PC-3 (cell line): Measurements from ENCODE around the gene CCDC30. TPM values are rescaled to one million over a fixed set of nuclear protein-coding genes. Genes with fewer than 3 reads are reported as not detected.

Experiments used
- ATAC-seq: fragments of 200-7000 bp; cut with Tn5 transposase; 2 replicates; pipeline ENCODE4 v1.9.1; 2020; ENCODE audit warnings: mild to moderate bottlenecking, moderate library complexity
- BruUV-seq: library from RNA; stranded (reverse); fragments of 400-500 nt; replicated peaks from 2 replicates; lab custom pipeline; 2021; lab: Mats Ljungman, UMichigan
- CTCF ChIA-PET: fragments of 300-600 bp; sonication (Branson Sonifier 250); formaldehyde crosslinking; loops from one replicate; lab custom pipeline; 2022; ENCODE audit warnings: antibody characterized with exemption; lab: Charles Lee
- POLR2A ChIA-PET: fragments of 300-600 bp; sonication (Branson Sonifier 250); formaldehyde crosslinking; loops from one replicate; lab custom pipeline; 2022; ENCODE audit warnings: antibody characterized with exemption; ENCODE audit not compliant: unreplicated experiment; lab: Charles Lee
- DNase-seq: peaks from one replicate; pipeline ENCODE4 v3.0.0-alpha.2; 2015
- H2AFZ ChIP-seq: fragments of 300-600 bp; sonication (generic); 2 replicates; pipeline ENCODE4 v1.6.0; 2016; ENCODE audit warnings: antibody characterized with exemption, low read length
- H3F3A ChIP-seq: fragments of 300-600 bp; sonication (generic); one replicate; pipeline ENCODE4 v1.6.0; 2017; ENCODE audit warnings: antibody characterized with exemption, low read length, control low read depth, mild to moderate bottlenecking; ENCODE audit not compliant: unreplicated experiment
- H3K27ac ChIP-seq: fragments of 300-600 bp; sonication (generic); 2 replicates; pipeline ENCODE4 v1.5.1; 2016; ENCODE audit warnings: mild to moderate bottlenecking, low read length
- H3K27me3 ChIP-seq: fragments of 300-600 bp; sonication (generic); 2 replicates; pipeline ENCODE4 v1.6.1; 2016; ENCODE audit warnings: low read length, mixed read lengths
- H3K36me3 ChIP-seq: fragments of 300-600 bp; sonication (generic); 2 replicates; pipeline ENCODE4 v1.6.1; 2016; ENCODE audit warnings: low read depth, mixed run types, low read length, mixed read lengths
- H3K4me1 ChIP-seq: fragments of 300-600 bp; sonication (generic); 2 replicates; pipeline ENCODE4 v1.5.1; 2016; ENCODE audit warnings: low read length; ENCODE audit not compliant: insufficient read depth
- H3K4me2 ChIP-seq: fragments of 300-600 bp; sonication (generic); 2 replicates; pipeline ENCODE4 v1.6.0; 2016; ENCODE audit warnings: low read length
- H3K4me3 ChIP-seq: fragments of 300-600 bp; sonication (generic); 2 replicates; pipeline ENCODE4 v1.5.1; 2016; ENCODE audit warnings: mild to moderate bottlenecking, low read length, mixed read lengths
- H3K79me2 ChIP-seq: fragments of 300-600 bp; sonication (generic); 2 replicates; pipeline ENCODE4 v1.6.1; 2017; ENCODE audit warnings: low read length, mixed read lengths
- H3K9ac ChIP-seq: fragments of 300-600 bp; sonication (generic); 2 replicates; pipeline ENCODE4 v1.6.0; 2016; ENCODE audit warnings: mild to moderate bottlenecking, low read length
- H3K9me2 ChIP-seq: fragments of 300-600 bp; sonication (generic); replicated peaks from 2 replicates; pipeline ENCODE4 v1.6.1; 2016; ENCODE audit warnings: mixed run types, low read length, mixed read lengths
- H3K9me3 ChIP-seq: fragments of 300-600 bp; sonication (generic); 2 replicates; pipeline ENCODE4 v1.6.1; 2016; ENCODE audit warnings: low read length, mixed read lengths
- H4K20me1 ChIP-seq: fragments of 300-600 bp; sonication (generic); 2 replicates; pipeline ENCODE4 v1.6.1; 2016; ENCODE audit warnings: low read length, mixed read lengths
- EZH2 ChIP-seq: fragments of 300-600 bp; sonication (generic); IDR thresholded peaks from one replicate; pipeline ENCODE4 v1.6.1; 2017; ENCODE audit warnings: antibody characterized with exemption, mild to moderate bottlenecking, low read length; ENCODE audit not compliant: unreplicated experiment
- EZH2phosphoT487 ChIP-seq: fragments of 300-600 bp; sonication (generic); IDR thresholded peaks from 2 replicates; pipeline ENCODE4 v1.6.1; 2018; ENCODE audit warnings: mild to moderate bottlenecking, antibody characterized with exemption, low read length, borderline replicate concordance
- intact Hi-C: fragments of 100-400 bp; cut with micrococcal nuclease; formaldehyde crosslinking; loops from 2 replicates; pipeline ENCODE4 v1.9.0; 2023
- total RNA-seq: library from RNA; depleted of rRNA; stranded (reverse); fragments of >200 nt; gene quantifications from 2 replicates; pipeline ENCODE4 v1.2.3, GENCODE V29; 2014
- TF ChIP-seq, protein P1 (sequence below): fragments of 300-600 bp; sonication (generic); conservative IDR thresholded peaks from 2 replicates; pipeline ENCODE4 v1.5.1; 2017; ENCODE audit warnings: antibody characterized with exemption, low read depth, mild to moderate bottlenecking, low read length

The CCDC30 gene
- total RNA-seq, 1 experiment from 2014 or later: 0.58 TPM

GRCh38 chr1:42461196-42461595, 1.9 kb upstream of the CCDC30 start:
- intact Hi-C loops: loop anchor here (5.0 to 10.0 kb wide), 2 partner anchors 69 to 194 kb away; partner anchors contain the start of gene PPIH
- H3K27ac ChIP-seq: no peak overlapping the region
- H3K4me1 ChIP-seq: peaks cover 29% of the 10 kb centered on the region
- peaks cover 23% of the 10 kb centered on the region for H3K79me2 ChIP-seq
- H3K4me2 ChIP-seq: no peak overlapping the region
- no peak for TF ChIP-seq EZH2phosphoT487
- TF ChIP-seq EZH2: no peak
- TF ChIP-seq, protein P1, sequence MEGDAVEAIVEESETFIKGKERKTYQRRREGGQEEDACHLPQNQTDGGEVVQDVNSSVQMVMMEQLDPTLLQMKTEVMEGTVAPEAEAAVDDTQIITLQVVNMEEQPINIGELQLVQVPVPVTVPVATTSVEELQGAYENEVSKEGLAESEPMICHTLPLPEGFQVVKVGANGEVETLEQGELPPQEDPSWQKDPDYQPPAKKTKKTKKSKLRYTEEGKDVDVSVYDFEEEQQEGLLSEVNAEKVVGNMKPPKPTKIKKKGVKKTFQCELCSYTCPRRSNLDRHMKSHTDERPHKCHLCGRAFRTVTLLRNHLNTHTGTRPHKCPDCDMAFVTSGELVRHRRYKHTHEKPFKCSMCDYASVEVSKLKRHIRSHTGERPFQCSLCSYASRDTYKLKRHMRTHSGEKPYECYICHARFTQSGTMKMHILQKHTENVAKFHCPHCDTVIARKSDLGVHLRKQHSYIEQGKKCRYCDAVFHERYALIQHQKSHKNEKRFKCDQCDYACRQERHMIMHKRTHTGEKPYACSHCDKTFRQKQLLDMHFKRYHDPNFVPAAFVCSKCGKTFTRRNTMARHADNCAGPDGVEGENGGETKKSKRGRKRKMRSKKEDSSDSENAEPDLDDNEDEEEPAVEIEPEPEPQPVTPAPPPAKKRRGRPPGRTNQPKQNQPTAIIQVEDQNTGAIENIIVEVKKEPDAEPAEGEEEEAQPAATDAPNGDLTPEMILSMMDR: no peak
- no peak for ATAC-seq
- no peak overlapping the region for H3K9ac ChIP-seq
- BruUV-seq: no TSS peak
- ChIA-PET CTCF (no interaction called here), POLR2A (no interaction called here)
- no peaks in the 10 kb centered on the region for H4K20me1 ChIP-seq
- H3K27me3 ChIP-seq: no peaks in the 10 kb centered on the region
- H3K9me2 ChIP-seq: no peaks in the 10 kb centered on the region
- DNase-seq: no peak
- no peak overlapping the region for H3K4me3 ChIP-seq
- no peaks in the 10 kb centered on the region for H3F3A ChIP-seq
- H3K36me3 ChIP-seq: no peaks in the 10 kb centered on the region; the same call in 1 of the 2 replicates
- no peak overlapping the region for H2AFZ ChIP-seq
- no peaks in the 10 kb centered on the region for H3K9me3 ChIP-seq

GRCh38 chr1:42463921-42464320, 835 bp downstream of the CCDC30 start:
- no peaks in the 10 kb centered on the region for H4K20me1 ChIP-seq
- H3K27ac ChIP-seq: no peak overlapping the region
- peak overlapping the region; percentile 91 for H2AFZ ChIP-seq
- H3K36me3 ChIP-seq: no peaks in the 10 kb centered on the region; the same call in 1 of the 2 replicates
- peaks cover 17% of the 10 kb centered on the region for H3K4me1 ChIP-seq
- POLR2A ChIA-PET: interaction anchor here (0.6 kb wide), 1 partner anchor 121 kb away, joined by 5 read pairs; no protein-coding TSS in a partner anchor
- no peaks in the 10 kb centered on the region for H3K9me2 ChIP-seq
- BruUV-seq: TSS peak; percentile 0
- DNase-seq (no peak), ATAC-seq (no peak)
- no peak overlapping the region; the same call in 1 of the 2 replicates for H3K9ac ChIP-seq
- H3K79me2 ChIP-seq: 0 out of 2 replicates have a peak, but pooled peaks cover under 1% of the 10 kb centered on the region
- peak overlapping the region; percentile 85 for H3K4me3 ChIP-seq
- no peaks in the 10 kb centered on the region for H3K27me3 ChIP-seq
- intact Hi-C loops: loop anchor here (2.0 to 10.0 kb wide), 4 partner anchors 33 to 191 kb away; partner anchors contain the start of gene PPIH
- no peaks in the 10 kb centered on the region for H3F3A ChIP-seq
- no peak for TF ChIP-seq EZH2
- TF ChIP-seq, protein P1: no peak
- TF ChIP-seq EZH2phosphoT487: no peak
- H3K9me3 ChIP-seq: no peaks in the 10 kb centered on the region
- H3K4me2 ChIP-seq: peak overlapping the region; percentile 96
- CTCF ChIA-PET: no interaction called here

GRCh38 chr1:42466030-42466429, 2.9 kb downstream of the CCDC30 start:
- Histone ChIP-seq H3K4me2 (no peak overlapping the region), H2AFZ (no peak overlapping the region), H3K4me1 (peaks cover 17% of the 10 kb centered on the region), H4K20me1 (no peaks in the 10 kb centered on the region), H3K9me3 (no peaks in the 10 kb centered on the region), H3K4me3 (no peak overlapping the region), H3F3A (no peaks in the 10 kb centered on the region), H3K79me2 (no peaks in the 10 kb centered on the region), H3K36me3 (no peaks in the 10 kb centered on the region), H3K27me3 (no peaks in the 10 kb centered on the region), H3K9ac (no peak overlapping the region), H3K9me2 (no peaks in the 10 kb centered on the region), H3K27ac (no peak overlapping the region)
- TF ChIP-seq, protein P1: no peak
- TF ChIP-seq EZH2: no peak
- no TSS peak for BruUV-seq
- POLR2A ChIA-PET: no interaction called here
- ATAC-seq: no peak
- intact Hi-C loops: loop anchor here (10.0 kb wide), 1 partner anchor 189 kb away; the partner anchor contains the start of gene PPIH
- CTCF ChIA-PET: no interaction called here
- DNase-seq: no peak
